ENCODE results near the gene PTDSS2. TPM values are rescaled to one million over a fixed set of nuclear protein-coding genes. Genes with fewer than 3 reads are reported as not detected.

The PTDSS2 gene
- total and polyA plus RNA-seq, 2 of the 13 experiments (the other 11 are each of a cell fraction or from before 2014, with no cell fraction given), result 21.7 to 26.4 TPM

DNA sequence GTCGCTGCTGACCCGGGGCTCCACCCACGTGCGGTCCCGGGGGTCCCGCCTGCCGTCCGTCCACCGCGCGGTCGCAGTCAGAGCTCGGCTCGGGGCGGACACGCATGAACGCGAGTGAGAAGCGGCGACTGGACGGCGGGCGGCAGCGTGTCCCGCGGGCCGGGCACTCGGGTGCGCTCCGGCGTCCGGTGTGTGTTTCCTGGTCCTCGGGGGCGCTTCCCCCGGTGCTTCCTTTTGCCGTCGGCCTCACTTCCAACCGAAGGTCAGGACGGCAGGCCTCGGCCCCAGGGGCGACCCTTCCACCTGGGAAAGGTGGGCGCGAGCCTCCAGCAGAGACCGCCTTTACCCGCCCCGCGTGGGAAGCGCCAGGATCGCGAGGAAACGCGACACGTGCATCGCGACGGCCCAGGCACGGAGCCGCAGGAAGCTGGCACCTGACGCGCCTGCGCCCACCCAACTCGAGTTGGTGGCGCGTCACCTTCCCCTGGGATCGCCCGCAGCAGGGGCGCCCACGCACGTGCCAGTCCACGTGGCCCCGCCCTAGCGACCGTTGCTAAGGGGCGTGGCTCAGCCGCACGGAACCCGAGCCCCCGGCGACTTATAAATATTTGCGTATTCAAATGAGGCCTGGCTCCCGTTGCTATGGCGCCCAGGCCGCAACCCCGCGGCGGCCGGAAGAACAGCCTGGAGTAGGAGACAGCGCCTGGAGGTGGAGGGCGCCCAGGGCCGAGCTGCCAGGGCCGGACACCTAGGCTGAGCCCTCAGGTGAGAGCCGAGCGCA lies 87.0 kb downstream of the PTDSS2 start, which contains the start of gene LRRC56 (continued):
- TF ChIP-seq ZBTB8A (CRISPR knock-in tag; IDR thresholded peaks at IDR 0.05; ENCODE audit: borderline replicate concordance, low read depth), result no peak
- TF ChIP-seq PHF21A (CRISPR knock-in tag; IDR thresholded peaks at IDR 0.05), result 0 out of 2 replicates have a peak, but pooled peaks have one; percentile 19
- TF ChIP-seq, protein P1, sequence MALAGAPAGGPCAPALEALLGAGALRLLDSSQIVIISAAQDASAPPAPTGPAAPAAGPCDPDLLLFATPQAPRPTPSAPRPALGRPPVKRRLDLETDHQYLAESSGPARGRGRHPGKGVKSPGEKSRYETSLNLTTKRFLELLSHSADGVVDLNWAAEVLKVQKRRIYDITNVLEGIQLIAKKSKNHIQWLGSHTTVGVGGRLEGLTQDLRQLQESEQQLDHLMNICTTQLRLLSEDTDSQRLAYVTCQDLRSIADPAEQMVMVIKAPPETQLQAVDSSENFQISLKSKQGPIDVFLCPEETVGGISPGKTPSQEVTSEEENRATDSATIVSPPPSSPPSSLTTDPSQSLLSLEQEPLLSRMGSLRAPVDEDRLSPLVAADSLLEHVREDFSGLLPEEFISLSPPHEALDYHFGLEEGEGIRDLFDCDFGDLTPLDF (CRISPR knock-in tag; IDR thresholded peaks at IDR 0.05), result no peak
- TF ChIP-seq ZNF296 (CRISPR knock-in tag; conservative IDR thresholded peaks at IDR 0.05), result no peak
- TF ChIP-seq ZNF124 (CRISPR knock-in tag; IDR thresholded peaks at IDR 0.05), result 0 out of 2 replicates have a peak, but pooled peaks have one; percentile 51
- no peak for TF ChIP-seq ZNF331 (CRISPR knock-in tag; IDR thresholded peaks at IDR 0.05)
- TF ChIP-seq ZNF441 (CRISPR knock-in tag; IDR thresholded peaks at IDR 0.05; ENCODE audit: borderline replicate concordance), result no peak
- peak; percentile 92 for TF ChIP-seq ZBTB38 (CRISPR knock-in tag; IDR thresholded peaks at IDR 0.05)
- TF ChIP-seq, protein P2, sequence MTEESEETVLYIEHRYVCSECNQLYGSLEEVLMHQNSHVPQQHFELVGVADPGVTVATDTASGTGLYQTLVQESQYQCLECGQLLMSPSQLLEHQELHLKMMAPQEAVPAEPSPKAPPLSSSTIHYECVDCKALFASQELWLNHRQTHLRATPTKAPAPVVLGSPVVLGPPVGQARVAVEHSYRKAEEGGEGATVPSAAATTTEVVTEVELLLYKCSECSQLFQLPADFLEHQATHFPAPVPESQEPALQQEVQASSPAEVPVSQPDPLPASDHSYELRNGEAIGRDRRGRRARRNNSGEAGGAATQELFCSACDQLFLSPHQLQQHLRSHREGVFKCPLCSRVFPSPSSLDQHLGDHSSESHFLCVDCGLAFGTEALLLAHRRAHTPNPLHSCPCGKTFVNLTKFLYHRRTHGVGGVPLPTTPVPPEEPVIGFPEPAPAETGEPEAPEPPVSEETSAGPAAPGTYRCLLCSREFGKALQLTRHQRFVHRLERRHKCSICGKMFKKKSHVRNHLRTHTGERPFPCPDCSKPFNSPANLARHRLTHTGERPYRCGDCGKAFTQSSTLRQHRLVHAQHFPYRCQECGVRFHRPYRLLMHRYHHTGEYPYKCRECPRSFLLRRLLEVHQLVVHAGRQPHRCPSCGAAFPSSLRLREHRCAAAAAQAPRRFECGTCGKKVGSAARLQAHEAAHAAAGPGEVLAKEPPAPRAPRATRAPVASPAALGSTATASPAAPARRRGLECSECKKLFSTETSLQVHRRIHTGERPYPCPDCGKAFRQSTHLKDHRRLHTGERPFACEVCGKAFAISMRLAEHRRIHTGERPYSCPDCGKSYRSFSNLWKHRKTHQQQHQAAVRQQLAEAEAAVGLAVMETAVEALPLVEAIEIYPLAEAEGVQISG (CRISPR knock-in tag; IDR thresholded peaks at IDR 0.05), result no peak
- peak; percentile 50; the same call in 1 of the 2 replicates for TF ChIP-seq TBX2 (CRISPR knock-in tag; IDR thresholded peaks at IDR 0.05; ENCODE audit: borderline replicate concordance)
- TF ChIP-seq, protein P3, sequence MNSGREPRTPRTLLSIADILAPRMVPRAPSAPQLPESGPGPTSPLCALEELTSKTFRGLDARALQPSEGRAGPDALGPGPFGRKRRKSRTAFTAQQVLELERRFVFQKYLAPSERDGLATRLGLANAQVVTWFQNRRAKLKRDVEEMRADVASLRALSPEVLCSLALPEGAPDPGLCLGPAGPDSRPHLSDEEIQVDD (CRISPR knock-in tag; IDR thresholded peaks at IDR 0.05; ENCODE audit: borderline replicate concordance), result no peak
- no peak; the same call in 1 of the 2 replicates for TF ChIP-seq FOXC1 (CRISPR knock-in tag; IDR thresholded peaks at IDR 0.05; ENCODE audit: borderline replicate concordance)
- TF ChIP-seq, protein P4, sequence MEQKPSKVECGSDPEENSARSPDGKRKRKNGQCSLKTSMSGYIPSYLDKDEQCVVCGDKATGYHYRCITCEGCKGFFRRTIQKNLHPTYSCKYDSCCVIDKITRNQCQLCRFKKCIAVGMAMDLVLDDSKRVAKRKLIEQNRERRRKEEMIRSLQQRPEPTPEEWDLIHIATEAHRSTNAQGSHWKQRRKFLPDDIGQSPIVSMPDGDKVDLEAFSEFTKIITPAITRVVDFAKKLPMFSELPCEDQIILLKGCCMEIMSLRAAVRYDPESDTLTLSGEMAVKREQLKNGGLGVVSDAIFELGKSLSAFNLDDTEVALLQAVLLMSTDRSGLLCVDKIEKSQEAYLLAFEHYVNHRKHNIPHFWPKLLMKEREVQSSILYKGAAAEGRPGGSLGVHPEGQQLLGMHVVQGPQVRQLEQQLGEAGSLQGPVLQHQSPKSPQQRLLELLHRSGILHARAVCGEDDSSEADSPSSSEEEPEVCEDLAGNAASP (CRISPR knock-in tag; IDR thresholded peaks at IDR 0.05; ENCODE audit: borderline replicate concordance), result no peak
- peak; percentile 21 for TF ChIP-seq JARID2 (CRISPR knock-in tag; IDR thresholded peaks at IDR 0.05; ENCODE audit: insufficient replicate concordance)
- TF ChIP-seq FOSL1 (CRISPR knock-in tag; IDR thresholded peaks at IDR 0.05; ENCODE audit: borderline replicate concordance), result no peak
- no peak for TF ChIP-seq ZNF83 (CRISPR knock-in tag; IDR thresholded peaks at IDR 0.05; ENCODE audit: borderline replicate concordance)
- no peak for TF ChIP-seq ZNF235 (CRISPR knock-in tag; IDR thresholded peaks at IDR 0.05; ENCODE audit: borderline replicate concordance)
- TF ChIP-seq, protein P5, sequence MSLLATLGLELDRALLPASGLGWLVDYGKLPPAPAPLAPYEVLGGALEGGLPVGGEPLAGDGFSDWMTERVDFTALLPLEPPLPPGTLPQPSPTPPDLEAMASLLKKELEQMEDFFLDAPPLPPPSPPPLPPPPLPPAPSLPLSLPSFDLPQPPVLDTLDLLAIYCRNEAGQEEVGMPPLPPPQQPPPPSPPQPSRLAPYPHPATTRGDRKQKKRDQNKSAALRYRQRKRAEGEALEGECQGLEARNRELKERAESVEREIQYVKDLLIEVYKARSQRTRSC (CRISPR knock-in tag; IDR thresholded peaks at IDR 0.05; ENCODE audit: low read depth), result no peak
- TF ChIP-seq ZNF3 (CRISPR knock-in tag; IDR thresholded peaks at IDR 0.05), result no peak
- TF ChIP-seq DNMT1 (CRISPR knock-in tag; IDR thresholded peaks at IDR 0.05), result peak; percentile 63; the same call in 1 of the 2 replicates
- no peak for TF ChIP-seq WIZ (CRISPR knock-in tag; IDR thresholded peaks at IDR 0.05)
